Spinal cord (tissue), 10 donors: ENCODE results near the gene RNF25. TPM values are rescaled to one million over a fixed set of nuclear protein-coding genes. Genes with fewer than 3 reads are reported as not detected.
A peak's percentile ranks its signal among the peaks of the same experiment; 100 is the strongest.

Experiments used
- DNase-seq, 6 donors: peaks; one replicate each; pipeline versions ENCODE4 v3.0.0 to v3.0.0-alpha.2; 2013 to 2015; ENCODE audit warnings: low spot score in 6 of 6, low read depth in 4 of 6
- H3K27ac ChIP-seq: one replicate; pipeline ENCODE4 v1.5.1; 2013; ENCODE audit warnings: low read depth, low read length, control low read depth
- H3K27me3 ChIP-seq: one replicate; pipeline ENCODE4 v1.6.1; 2013; ENCODE audit warnings: low read length; ENCODE audit not compliant: control insufficient read depth, insufficient read depth
- H3K36me3 ChIP-seq: one replicate; pipeline ENCODE4 v1.6.1; 2013; ENCODE audit warnings: low read length; ENCODE audit not compliant: control insufficient read depth, insufficient read depth
- H3K4me1 ChIP-seq: one replicate; pipeline ENCODE4 v1.6.1; 2013; ENCODE audit warnings: low read length; ENCODE audit not compliant: control insufficient read depth, insufficient read depth
- H3K4me3 ChIP-seq: one replicate; pipeline ENCODE4 v1.5.1; 2013; ENCODE audit warnings: low read depth, low read length, control low read depth
- H3K9me3 ChIP-seq: one replicate; pipeline ENCODE4 v1.6.1; 2013; ENCODE audit warnings: low read length; ENCODE audit not compliant: control insufficient read depth, insufficient read depth
- WGBS: methylation state at CpG from one replicate; pipeline ENCODE4 v1.1.5; 2013; ENCODE audit warnings: missing lambda C conversion rate; ENCODE audit not compliant: insufficient coverage; 5-methylcytosine and 5-hydroxymethylcytosine counted together
- long read RNA-seq, 4 donors: transcript quantifications; one replicate each; lab custom pipeline, GENCODE V29; 2026
- polyA plus RNA-seq, 2 donors: library from polyadenylated mRNA; unstranded; fragments of 120-200 nt; gene quantifications; one replicate each; pipeline ENCODE4 v1.2.1, GENCODE V29; 2013; ENCODE audit not compliant: insufficient read length in 2 of 2
- total RNA-seq, 2 donors: library from RNA; depleted of rRNA in 1 of 2; stranded (reverse); fragments of 120-200 nt in 1 of 2; fragments of >200 nt in 1 of 2; gene quantifications; one replicate each; pipeline versions ENCODE4 v1.2.3 to v1.2.4, GENCODE V29; 2013 to 2014
- donor health status: healthy.

The RNF25 gene
- total RNA-seq (10 to 100 TPM; 28.3 to 41.8 TPM), polyA plus RNA-seq (10 to 100 TPM; 57.6 to 61.5 TPM)
- long read RNA-seq, donor 1, transcript RNF25-201 (10 exons, 1,914 nt) = major isoform, 10 of 22 reads
- long read RNA-seq, donor 1, partial matches to known transcripts = 10 of 22 reads
- long read RNA-seq, donor 1, other reads (novel, unspliced or antisense) = 0 of 22 reads
- long read RNA-seq, donor 2, partial matches to known transcripts = 7 of 11 reads
- long read RNA-seq, donor 2, other reads (novel, unspliced or antisense) = 0 of 11 reads
- long read RNA-seq, donor 3, partial matches to known transcripts = 0 of 4 reads
- long read RNA-seq, donor 3, other reads (novel, unspliced or antisense) = 0 of 4 reads
- long read RNA-seq, donor 4, transcript RNF25-201 (10 exons, 1,914 nt) = major isoform, 14 of 31 reads
- long read RNA-seq, donor 4, partial matches to known transcripts = 16 of 31 reads
- long read RNA-seq, donor 4, other reads (novel, unspliced or antisense) = 0 of 31 reads

- Histone ChIP-seq H3K4me1 (peaks cover 16% of the 10 kb centered on the region), H3K27me3 (no peaks in the 10 kb centered on the region), H3K4me3 (peak within 1 kb of the TSS; percentile 93), H3K36me3 (peaks cover 36% of the 10 kb centered on the region), H3K27ac (peak within 1 kb of the TSS; percentile 84), H3K9me3 (no peaks in the 10 kb centered on the region)
- DNase-seq = peak; percentile 83 to 98 (median 86)
- WGBS = under 1% methylated on average over 41 of the region's 49 CpGs
These were observed at the start of gene RNF25, which contains the start of gene STK36 for GRCh38 chr2:218671654-218672566. TSS of gene RNF25 (minus strand) at chr2:218672002. CDS start at chr2:218671970, 32 bp downstream. TSS of gene STK36 (plus strand) at chr2:218672086. CDS start at chr2:218672830, 744 bp downstream.

DNA sequence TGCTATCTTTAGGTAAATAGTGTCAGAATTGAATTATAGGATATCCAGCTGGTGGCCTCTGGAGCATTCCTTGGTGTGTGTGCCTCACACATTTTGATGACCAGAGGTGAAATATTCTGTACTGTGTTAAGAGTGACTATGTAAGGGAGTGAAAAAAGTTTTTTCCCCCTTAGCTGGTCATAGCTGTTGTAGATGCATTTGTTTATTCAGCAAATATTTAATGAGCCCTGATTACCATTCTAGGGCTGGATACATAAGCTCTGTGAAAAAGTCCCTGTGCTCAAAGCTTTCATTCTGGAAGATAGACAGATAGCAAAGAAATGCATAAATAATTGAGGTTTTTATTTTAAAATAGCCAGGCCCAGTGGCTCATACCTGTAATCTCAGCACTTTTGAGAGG lies 49.7 kb upstream of the RNF25 start:
- Histone ChIP-seq H3K4me3 (no peak overlapping the region), H3K4me1 (no peaks in the 10 kb centered on the region), H3K27ac (no peak overlapping the region), H3K36me3 (peaks cover 9% of the 10 kb centered on the region), H3K27me3 (no peaks in the 10 kb centered on the region), H3K9me3 (peaks cover 8% of the 10 kb centered on the region)
- no peak for DNase-seq

GRCh38 chr2:218720048-218721041 lies 48.5 kb upstream of the RNF25 start:
- Histone ChIP-seq H3K27ac (no peak overlapping the region), H3K4me3 (no peak overlapping the region), H3K36me3 (peaks cover 9% of the 10 kb centered on the region), H3K4me1 (no peaks in the 10 kb centered on the region), H3K9me3 (no peaks in the 10 kb centered on the region), H3K27me3 (no peaks in the 10 kb centered on the region)
- 90% methylated on average over 13 of the region's 19 CpGs for WGBS
- DNase-seq = no peak

GRCh38 chr2:218719457-218719856 lies 47.7 kb upstream of the RNF25 start:
- no peak for DNase-seq
- Histone ChIP-seq H3K36me3 (peaks cover 9% of the 10 kb centered on the region), H3K27me3 (no peaks in the 10 kb centered on the region), H3K9me3 (no peaks in the 10 kb centered on the region), H3K4me3 (no peak overlapping the region), H3K27ac (no peak overlapping the region), H3K4me1 (no peaks in the 10 kb centered on the region)
- WGBS = 100% methylated on average over 1 of the region's 3 CpGs

GRCh38 chr2:218718058-218718457 lies 46.3 kb upstream of the RNF25 start:
- WGBS = 92% methylated on average over 3 of the region's 7 CpGs
- no peak for DNase-seq
- H3K4me3 ChIP-seq = no peak overlapping the region
- no peaks in the 10 kb centered on the region for H3K27me3 ChIP-seq
- H3K27ac ChIP-seq = no peak overlapping the region
- H3K36me3 ChIP-seq = peaks cover 9% of the 10 kb centered on the region
- no peaks in the 10 kb centered on the region for H3K4me1 ChIP-seq
- H3K9me3 ChIP-seq = no peaks in the 10 kb centered on the region

- no CpG with 5 or more reads among the region's 3 CpGs for WGBS
- Histone ChIP-seq H3K4me1 (peaks cover 4% of the 10 kb centered on the region), H3K27me3 (no peaks in the 10 kb centered on the region), H3K27ac (no peak overlapping the region), H3K36me3 (peaks cover 9% of the 10 kb centered on the region), H3K9me3 (no peaks in the 10 kb centered on the region), H3K4me3 (no peak overlapping the region)
- DNase-seq = no peak
These were observed 45.5 kb upstream of the RNF25 start for GRCh38 chr2:218717262-218717661.

DNA sequence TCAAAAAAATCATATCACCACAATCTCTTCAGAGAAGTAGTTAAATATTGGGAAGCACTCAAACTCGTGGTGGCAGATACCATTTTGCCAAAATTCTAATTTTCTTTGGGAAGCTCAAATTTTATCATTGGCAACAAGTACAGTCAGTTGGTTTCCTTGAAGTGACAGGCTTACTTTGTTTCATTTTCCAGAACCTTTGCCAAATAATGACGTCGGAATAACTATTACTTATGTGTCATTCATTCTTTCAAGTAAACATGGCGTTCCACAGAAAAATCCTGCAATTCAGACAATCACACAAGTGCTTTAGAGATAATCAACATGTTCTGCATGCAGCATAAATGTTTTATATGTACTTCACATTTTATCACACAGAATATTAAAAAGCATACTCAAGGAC lies 44.3 kb upstream of the RNF25 start:
- no peaks in the 10 kb centered on the region for H3K9me3 ChIP-seq
- H3K27ac ChIP-seq = no peak overlapping the region
- H3K27me3 ChIP-seq = no peaks in the 10 kb centered on the region
- peaks cover 9% of the 10 kb centered on the region for H3K36me3 ChIP-seq
- H3K4me3 ChIP-seq = no peak overlapping the region
- 100% methylated on average over 1 of the region's 4 CpGs for WGBS
- H3K4me1 ChIP-seq = peaks cover 7% of the 10 kb centered on the region
- peak in 1 of 6 donors; percentile 70 for DNase-seq

DNA sequence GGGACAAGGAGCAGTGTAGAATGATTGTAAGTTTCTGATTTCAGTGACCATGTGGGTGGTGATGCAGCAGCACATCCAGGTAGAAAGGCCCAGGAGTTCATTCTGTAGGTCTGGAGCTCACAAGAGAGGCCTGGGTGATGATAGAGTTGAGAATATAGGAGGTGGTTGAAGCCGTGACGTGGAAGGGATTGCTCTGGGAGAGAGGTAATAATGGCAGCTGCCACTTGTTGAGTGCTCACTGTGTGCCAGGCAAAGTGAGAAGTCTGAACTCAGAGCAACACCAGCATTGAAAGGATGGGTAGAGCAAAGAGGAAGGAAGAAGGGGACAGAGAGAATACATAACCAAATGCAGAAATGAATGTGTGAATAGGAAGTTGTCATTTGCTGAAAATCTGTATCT lies 42.1 kb upstream of the RNF25 start:
- Histone ChIP-seq H3K27ac (no peak overlapping the region), H3K9me3 (no peaks in the 10 kb centered on the region), H3K27me3 (no peaks in the 10 kb centered on the region), H3K4me3 (no peak overlapping the region), H3K4me1 (peaks cover 14% of the 10 kb centered on the region), H3K36me3 (peaks cover 9% of the 10 kb centered on the region)
- DNase-seq = no peak
- 94% methylated on average over 2 of the region's 2 CpGs for WGBS

DNA sequence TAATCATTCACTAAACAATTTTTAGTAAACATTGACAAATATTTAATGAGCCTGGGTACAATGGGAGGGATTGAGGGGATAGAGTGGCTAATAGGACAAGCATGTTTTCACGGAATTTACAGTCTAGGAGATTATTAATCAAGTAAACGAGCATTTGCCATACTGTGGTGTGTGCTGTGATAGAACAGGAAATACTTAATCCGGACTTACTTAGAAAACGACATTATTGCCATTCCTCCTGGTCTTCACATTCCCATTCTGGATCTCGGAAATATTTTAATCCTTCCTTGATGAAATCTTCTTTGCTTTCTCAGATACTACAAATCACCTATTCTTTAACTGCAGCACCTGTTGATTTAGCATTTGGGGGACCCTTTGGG lies 39.7 kb upstream of the RNF25 start:
- Histone ChIP-seq H3K36me3 (no peaks in the 10 kb centered on the region), H3K4me3 (peak overlapping the region; percentile 95), H3K4me1 (peaks cover 14% of the 10 kb centered on the region), H3K9me3 (no peaks in the 10 kb centered on the region), H3K27me3 (no peaks in the 10 kb centered on the region), H3K27ac (peak overlapping the region; percentile 91)
- 10% methylated on average over 3 of the region's 5 CpGs for WGBS
- peak in 1 of 6 donors; percentile 41 for DNase-seq
